ENCODE data around the gene DNAH9.

Gene DNAH9

DNA sequence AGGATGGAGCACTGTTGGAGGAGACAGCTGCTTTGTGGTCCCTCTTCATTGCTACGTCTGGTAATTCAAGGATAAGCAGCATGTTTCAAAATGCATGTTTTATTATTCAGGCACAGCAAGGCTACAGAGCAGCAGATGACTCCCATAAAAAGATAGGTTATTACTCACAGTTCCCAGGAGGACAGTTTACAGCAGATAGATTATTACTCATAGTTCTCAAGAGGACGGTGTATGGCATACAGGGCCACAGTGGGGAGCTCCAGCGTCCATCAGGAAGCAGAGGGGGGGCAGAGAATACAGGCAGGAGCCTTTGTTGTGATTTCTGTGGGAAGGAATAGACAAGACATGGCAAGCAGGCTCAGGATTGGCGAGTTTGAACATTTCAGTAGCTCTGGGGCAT, 72.9 kb downstream of the DNAH9 start:
- no peak for DNase-seq (ENCODE audit: low read depth in 2 of 2)

DNA sequence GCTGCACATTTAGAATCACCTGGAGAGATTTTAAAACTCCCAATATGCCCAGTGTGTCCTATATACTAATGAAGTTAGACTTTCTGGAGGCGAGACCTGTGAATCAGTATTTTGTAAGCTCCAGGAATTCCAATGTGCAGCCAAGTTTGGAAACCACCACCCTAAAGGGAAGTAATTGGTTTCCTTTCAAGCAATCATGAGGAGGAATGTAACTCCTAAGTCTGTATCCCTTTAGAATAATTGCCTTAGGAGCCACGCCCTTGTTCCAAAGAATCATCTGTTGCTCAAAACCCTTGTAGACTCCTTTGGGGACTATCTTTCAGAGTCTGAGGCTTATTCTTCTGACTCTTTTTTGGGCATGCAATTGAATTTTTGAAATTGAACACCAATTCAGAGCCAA, 84.4 kb downstream of the DNAH9 start:
- no peak for DNase-seq (ENCODE audit: low read depth in 2 of 2)

DNA sequence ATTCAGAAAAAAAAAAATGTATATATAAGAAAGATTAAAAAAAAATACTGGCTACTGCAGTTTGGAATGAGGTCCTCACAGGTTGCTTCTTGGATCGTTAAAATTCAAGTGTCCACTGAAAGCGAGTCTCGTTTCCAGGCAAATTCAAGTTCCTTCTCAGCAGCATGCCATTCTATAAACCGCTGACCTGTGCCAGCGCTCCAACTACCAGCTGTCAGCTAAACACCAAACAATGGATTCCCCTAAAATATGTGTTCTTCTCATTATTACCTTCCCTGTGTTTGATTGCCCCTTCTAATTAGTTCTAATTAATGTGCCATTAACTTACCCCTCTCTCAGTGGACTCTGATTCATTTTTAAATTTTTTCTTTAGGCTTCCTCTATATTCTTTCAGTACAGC, 92.4 kb downstream of the DNAH9 start:
- DNase-seq (ENCODE audit: low read depth in 2 of 2), result no peak

DNA sequence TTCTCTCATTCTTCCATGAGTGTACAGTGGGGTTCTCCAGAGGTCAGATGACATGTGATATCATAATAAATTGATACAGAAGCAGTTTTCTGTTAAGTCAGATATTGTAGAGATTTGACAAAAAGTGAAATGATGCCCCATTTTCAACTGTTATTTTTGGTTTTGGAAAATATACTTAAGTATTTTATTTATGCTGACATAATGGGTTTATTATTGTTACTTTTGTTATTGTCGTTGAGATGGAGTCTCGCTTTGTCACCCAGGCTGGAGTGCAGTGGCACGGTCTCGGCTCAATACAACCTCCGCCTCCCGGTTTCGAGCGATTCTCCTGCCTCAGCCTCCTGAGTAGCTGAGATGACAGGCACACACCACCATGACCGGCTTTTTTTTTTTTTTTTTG, 94.4 kb downstream of the DNAH9 start:
- no peak for DNase-seq (ENCODE audit: low read depth in 2 of 2)

DNA sequence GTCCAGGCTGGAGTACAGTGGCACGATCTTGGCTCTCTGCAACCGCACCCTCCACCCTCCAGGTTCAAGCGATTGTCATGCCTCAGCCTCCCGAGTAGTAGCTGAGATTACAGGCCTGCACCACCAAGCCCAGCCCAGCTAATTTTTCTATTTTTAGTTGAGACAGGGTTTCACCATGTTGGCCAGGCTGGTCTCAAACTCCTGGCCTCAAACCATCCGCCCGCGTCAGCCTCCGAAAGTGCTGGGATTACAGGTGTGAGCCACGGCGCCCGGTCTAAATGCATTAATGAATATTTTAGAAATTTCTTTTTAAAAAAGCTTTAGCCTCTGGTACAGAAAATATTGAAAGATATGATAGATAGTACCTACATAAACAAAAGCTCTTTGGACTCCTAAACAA, 95.0 kb downstream of the DNAH9 start:
- DNase-seq (ENCODE audit: low read depth in 2 of 2), result no peak

DNA sequence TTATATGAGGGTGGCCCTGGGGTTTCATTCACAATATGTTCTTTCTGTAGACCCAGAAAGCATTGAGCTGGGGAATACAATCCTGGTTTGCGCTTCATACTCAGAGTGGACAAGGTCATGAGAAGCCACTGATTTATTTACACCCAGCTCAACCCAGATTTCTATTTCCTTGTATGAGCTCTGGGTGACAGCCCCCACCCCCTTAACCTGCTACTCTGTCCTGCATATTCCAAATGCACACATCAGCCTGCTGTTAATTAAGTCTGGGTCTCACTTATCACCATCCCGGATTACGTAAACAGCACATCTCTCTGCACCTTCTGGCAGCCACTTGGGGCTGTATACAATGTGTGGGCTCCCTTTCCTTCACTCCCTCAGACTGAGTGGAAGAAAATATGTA, 102.4 kb downstream of the DNAH9 start:
- DNase-seq (ENCODE audit: low read depth in 2 of 2), result no peak

DNA sequence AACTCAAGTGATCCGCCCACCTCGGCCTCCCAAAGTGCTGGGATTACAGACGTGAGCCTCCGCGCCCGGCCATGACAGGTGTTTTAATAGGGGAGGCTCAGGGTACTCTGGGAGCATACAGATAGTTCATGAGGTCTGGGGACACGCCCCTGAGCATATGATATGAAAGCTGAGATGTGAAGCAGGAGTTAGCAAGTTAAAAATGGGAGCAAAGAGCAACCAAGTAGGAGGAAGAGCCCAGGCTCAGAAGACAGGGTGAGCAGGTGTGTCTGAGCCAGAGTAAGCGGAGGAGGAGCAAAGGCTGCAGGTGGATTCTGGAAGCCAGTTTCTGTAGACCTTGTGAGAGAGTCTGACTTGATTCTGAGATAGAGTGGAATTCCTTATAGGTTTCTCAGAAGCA, 103.6 kb downstream of the DNAH9 start:
- no peak for DNase-seq (ENCODE audit: low read depth in 2 of 2)

DNA sequence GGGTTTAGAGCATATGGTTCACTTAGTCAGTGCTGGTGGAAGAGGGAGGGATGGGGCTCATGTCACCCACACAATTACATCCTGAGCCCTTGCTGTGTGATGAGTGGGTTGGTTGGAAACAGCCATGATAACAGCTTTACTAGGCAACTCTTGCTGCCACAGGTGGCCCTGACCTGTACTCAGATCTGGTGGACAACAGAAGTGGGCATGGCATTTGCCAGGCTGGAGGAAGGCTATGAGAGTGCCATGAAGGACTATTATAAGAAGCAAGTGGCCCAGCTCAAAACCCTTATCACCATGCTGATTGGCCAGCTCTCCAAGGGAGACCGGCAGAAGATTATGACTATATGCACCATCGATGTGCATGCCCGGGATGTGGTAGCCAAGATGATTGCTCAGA, 105.8 kb downstream of the DNAH9 start:
- no peak for DNase-seq (ENCODE audit: low read depth in 2 of 2)

DNA sequence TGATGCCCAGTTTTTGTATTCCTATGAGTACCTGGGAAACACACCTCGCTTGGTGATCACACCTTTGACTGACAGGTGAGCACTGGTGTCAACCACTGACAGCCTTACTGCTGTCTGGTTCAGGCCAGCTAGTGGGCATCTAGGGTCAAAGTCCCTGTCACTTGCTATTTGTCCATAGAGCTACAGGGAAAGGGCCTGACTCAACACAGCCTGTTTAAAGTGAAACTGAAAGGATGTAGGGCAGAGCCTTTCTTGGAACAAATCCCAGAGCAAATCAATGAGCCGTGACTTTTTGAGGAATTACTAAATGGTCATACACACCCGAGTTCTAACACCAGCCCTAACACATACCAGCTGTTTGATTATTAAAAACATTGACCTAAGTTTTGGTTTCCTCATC, 106.8 kb downstream of the DNAH9 start:
- no peak for DNase-seq (ENCODE audit: low read depth in 2 of 2)

DNA sequence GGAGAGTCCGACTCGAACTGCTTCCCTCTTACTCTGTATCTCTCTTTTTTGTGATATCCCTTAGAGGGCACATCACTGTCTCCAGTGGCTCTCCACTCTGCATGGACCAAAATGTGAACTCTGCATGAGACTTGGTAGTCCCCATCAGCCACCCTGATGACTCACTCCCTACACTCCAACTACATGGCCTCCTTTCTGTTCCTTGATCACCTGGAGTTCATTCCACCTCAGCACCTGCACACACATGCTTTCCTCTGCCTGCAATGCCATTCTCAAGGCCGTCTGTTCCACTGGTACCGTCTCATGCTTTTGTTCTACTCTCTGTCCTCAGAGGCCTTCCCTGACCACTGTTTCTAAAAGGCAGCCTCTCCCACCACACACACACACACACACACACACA, 109.3 kb downstream of the DNAH9 start:
- no peak for DNase-seq (ENCODE audit: low read depth in 2 of 2)

DNA sequence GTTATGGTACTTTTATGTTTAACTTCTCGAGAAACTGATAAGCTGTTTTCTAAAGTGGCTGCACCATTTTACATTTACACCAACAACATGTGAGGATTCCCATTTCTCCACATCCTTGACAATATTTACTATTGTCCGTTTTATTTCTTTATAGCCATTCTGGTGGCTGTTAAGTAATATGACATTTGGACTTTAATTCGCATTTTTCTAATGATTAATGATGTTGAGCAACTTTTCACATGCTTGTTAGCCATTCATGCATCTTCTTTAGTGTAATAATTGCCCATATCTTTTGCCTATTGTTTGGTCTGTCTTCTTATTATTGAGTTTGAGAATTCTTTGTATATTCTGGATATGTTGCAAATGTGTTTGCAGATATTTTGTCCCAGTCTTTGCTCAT, 114.2 kb downstream of the DNAH9 start:
- no peak for DNase-seq (ENCODE audit: low read depth in 2 of 2)

DNA sequence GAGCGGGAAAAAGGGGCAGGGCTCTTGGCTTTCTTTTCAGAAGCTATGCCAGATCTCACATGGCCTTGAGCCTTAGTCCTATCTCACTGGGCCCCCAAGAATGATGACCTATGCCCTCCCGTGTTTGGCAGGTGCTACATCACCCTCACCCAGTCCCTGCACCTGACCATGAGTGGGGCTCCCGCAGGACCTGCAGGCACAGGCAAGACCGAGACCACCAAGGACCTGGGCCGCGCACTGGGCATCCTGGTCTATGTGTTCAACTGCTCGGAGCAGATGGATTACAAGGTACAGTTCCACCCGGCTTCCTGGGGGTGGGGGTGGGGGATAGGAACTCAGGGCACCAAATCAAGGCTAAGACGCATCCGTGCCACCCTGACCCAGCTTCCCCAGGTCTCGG, 120.9 kb downstream of the DNAH9 start:
- no peak for DNase-seq (ENCODE audit: low read depth in 2 of 2)

DNA sequence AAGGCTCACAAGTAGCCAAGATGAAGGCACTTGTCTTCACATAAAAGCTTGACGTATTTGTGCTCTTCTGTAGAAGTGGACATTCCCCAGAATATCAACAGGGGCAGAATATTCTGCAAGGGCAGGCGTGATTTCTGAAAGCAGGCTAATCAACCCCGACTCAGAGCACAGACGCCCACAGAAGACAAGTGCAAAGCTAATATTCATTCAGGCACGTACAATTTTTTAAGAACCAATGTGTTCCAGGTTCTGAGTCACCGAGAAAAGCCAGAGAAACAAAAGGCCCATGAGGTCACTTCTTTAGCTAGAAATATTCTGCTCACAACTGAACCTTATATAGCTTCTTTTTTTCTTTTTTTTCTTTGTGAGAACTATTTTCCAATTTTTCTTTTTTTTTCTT, 121.6 kb downstream of the DNAH9 start:
- DNase-seq (ENCODE audit: low read depth in 2 of 2), result no peak

DNA sequence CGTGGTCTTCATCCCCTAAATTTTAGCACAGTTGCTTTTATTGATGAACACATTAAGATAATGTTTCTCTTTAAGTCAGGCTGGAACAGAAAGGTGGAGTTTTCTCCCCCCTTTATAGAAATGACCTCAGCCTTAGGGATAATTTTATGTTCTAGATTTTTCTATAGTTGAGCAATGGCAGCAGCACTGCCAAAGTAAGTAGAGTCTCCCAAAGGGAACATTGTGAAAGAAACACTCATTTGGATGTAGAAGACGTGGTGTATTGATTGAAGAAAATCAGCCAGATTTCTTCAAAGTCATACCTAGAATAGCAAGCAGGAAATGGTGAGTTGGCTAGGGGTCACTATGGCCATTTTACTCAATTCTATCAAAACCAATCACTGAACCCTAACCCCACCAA, 122.5 kb downstream of the DNAH9 start:
- DNase-seq (ENCODE audit: low read depth in 2 of 2), result no peak

DNA sequence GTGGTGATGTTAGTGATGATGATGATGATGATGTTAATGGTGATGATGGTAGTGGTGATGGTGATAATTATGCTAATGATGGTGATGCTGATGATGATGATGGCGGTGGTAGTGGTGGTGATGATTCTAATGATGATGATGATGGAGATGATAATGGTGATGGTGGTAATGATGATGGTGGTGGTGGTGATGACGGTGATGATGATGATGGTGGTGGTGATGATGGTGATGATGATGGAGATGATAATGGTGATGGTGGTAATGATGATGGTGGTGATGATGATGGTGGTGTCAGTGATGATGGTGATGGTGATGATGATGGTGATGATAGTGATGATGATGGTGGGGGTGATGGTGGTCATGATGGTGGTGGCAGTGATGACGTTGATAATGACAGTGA, 132.5 kb downstream of the DNAH9 start:
- DNase-seq (ENCODE audit: low read depth in 2 of 2), result no peak

DNA sequence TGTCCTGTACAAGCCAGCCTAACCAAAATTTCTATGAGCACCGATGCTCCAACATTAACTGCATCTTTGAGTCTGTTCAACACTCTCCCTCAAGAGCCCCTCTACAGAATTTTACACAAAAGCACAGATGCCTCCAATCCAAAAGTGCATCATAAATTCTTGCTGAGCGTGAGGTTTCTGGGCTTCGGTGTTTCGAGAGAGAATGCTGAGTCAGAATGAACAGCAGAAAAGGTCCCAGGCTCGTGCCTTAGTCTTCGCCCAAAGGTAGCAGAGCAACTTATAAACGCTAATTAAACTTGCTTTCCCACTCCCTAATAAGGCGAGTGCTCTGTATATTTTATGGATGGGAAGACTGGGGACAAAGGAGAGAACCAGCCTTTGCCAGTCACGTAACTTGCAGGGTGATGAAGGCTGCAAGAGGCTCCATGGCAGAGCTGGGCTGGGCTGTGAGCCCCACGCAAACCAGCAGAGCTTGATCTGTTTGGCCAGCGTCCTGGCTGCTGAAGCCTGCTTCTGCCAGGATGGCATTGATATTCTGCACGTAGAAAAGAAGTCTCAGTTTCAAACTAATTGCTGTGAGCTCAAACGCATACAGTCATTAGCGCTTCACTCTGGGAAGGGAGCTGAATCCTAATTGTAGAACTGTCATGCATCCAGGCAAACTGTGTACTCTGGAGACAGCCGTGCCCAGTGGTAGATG, 138.5 kb downstream of the DNAH9 start:
- no peak for DNase-seq (ENCODE audit: low read depth in 2 of 2)

DNA sequence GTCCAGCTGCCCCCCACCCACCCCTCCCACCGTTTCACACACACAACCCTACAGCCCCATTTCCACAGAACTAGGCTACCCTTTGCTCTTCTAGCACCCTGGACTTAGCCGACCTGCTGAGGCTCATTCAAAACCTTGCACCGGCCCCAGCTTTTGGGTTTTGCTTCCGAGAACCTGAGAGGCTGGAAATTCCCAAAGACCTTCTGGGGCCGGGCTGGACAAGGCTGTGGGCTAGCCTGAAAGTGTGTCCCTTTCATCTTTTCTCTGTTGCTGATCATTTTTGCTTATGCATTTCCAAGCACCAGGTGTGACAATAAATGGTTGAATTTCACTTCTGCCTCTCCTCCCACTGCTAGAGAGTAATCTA, 139.0 kb downstream of the DNAH9 start:
- DNase-seq (ENCODE audit: low read depth in 2 of 2), result no peak

DNA sequence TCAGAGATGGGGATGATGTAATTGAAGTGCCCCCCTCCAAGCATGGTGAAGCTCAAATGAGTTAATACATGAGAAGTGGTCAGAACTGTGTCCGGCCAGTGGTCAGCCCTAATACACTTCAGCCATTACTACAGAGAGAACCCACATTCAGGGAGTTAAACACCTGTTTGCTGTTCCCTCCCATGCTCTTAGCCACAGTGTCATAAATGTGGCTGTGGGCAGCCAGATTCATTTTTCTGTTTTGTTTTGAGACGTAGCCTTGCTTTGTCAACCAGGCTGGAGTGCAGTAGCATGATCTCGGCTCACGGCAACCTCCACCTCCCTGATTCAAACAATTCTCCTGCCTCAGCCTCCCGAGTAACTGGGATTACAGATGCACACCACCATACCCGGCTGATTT, 139.9 kb downstream of the DNAH9 start:
- no peak for DNase-seq (ENCODE audit: low read depth in 2 of 2)

DNA sequence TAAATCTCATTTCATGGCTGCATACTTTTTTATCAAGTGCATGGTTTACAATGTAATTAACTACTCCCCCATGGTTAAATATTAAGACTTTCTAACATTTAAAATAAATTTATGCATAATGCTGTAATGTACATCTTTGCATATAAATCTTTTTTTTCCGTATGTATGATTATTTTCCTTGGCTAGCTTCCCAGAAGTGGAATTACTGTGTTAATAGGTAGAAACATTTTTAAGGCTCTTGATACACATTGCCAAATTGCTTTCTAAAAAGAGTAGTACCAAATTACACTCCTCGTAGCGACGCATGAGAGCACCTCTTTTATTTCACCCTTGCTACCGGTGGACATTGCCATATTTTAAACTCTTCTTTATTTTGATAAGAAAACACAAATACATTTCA, 141.1 kb downstream of the DNAH9 start:
- DNase-seq (ENCODE audit: low read depth in 2 of 2), result no peak

DNA sequence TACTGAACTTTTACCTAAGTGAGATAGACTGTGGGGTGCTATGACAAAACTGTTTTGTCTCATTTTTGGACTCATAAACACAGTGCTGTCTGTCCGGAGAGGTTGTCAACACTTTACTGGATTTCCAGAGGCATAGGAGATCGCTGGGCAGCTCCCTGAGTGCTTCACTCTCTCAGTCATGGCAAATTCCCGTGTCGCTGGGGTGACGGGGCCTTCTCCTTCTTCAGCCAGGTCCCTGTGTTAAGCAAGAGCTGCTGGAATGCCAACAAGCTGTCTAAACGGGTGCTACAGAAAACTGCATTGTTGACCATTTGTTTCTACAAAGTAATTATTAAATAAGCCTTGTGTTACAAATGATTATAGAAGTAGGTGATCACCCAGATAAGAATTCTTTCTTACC, 141.6 kb downstream of the DNAH9 start:
- DNase-seq (ENCODE audit: low read depth in 2 of 2), result no peak

DNA sequence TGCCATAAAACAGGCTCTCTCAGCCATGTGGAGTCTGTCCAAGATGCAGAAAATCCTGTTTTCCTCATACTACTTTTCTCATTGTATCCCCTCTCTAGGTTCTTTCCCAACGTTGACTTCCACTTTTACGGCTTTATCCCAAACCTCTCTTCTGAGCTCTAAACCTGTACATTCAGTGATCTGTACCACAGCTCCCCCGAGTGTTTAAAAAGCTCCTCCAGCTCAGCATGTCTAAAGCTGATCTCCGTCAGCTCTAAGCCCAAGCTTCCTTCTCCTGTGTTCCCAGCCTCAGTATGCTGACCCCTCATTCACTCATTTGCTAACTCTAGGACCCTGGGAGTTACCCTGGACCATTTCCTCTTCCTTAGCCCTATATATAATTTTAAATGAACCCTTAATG, 144.6 kb downstream of the DNAH9 start:
- no peak for DNase-seq (ENCODE audit: low read depth in 2 of 2)

DNA sequence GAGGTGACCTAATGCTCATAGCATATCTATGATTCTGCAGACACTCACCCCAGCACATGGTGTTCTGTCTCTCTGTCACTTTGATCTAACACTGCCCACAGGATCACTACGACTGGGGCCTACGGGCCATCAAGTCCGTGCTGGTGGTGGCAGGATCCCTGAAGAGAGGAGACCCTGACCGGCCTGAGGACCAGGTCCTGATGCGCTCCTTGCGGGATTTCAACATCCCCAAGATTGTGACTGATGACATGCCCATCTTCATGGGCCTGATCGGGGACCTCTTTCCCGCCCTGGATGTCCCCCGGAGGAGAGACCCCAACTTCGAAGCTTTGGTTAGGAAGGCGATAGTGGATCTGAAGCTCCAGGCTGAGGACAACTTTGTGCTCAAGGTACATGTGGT, 146.4 kb downstream of the DNAH9 start:
- DNase-seq (ENCODE audit: low read depth in 2 of 2), result no peak

DNA sequence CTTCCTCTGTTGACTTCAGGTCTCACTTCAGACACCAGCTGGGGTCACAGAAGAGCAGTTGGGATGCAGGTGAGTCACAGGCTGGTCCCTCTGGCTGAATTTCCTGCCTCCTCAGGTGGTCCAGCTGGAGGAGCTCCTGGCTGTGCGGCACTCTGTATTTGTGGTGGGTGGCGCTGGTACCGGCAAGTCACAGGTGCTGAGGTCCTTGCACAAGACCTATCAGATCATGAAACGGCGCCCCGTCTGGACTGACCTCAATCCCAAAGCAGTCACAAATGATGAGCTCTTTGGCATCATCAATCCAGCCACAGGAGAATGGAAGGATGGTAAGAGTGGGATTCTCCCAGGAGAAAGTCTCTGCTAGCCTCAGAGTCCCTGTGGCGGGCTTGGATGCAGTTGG, 149.2 kb downstream of the DNAH9 start:
- no peak for DNase-seq (ENCODE audit: low read depth in 2 of 2)

DNA sequence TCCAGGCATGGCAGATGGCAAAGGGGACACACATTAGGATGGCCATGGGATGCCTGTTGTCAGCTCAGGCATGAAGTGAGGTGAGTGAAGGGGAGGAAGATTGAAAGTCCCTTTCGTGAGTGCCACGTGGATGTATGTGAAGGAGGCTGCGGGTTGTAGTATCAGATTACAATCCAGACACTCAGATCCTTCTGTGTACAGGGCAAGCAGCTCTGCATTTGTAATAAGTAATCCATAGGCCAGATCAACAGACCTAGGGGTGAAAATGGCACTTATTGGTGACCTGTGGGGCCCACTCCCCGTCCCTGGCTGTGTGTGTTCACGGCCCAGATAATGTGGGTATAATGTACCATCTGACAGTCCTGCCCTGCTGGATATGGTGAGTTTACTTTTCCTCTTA, 159.5 kb downstream of the DNAH9 start:
- DNase-seq (ENCODE audit: low read depth in 2 of 2), result no peak

DNA sequence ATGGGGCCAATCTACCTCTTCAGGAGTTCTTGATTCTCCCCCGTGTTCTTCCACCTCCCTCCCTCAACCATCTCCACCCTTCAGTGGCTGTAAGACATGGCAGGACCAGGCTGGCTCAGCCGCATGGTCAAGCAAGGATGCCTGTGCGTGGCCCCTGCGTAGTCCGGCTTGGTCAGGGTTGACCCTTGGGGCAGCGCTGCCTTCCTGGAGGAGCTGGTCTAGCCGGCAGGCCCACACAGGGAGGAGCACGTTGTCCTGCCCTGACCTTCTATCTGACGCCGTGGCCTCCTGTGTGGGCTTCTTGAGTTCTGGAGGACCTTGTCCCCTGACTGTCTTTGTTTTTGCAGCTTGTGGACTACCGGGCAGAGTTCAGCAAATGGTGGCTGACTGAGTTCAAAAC, 169.8 kb downstream of the DNAH9 start:
- no peak for DNase-seq (ENCODE audit: low read depth in 2 of 2)
